K562 (cell line): Measurements from ENCODE around the gene NRDE2. TPM values are rescaled to one million over a fixed set of nuclear protein-coding genes. Genes with fewer than 3 reads are reported as not detected.

Source experiments
- ATAC-seq: fragments of 200-7000 bp; cut with Tn5 transposase; 3 replicates; pipeline ENCODE4 v1.9.1; 2020; ENCODE audit warnings: moderate library complexity
- BruUV-seq: library from RNA; stranded (reverse); fragments of 400-500 nt; replicated peaks from 2 replicates; lab custom pipeline; 2021; lab: Mats Ljungman, UMichigan
- CTCF ChIA-PET: fragments of 300-600 bp; formaldehyde crosslinking; extraction: SDS; loops from one replicate; lab custom pipeline; 2021; ENCODE audit warnings: low intra/inter-chr PET ratio; lab: Yijun Ruan, JAX
- POLR2A ChIA-PET: fragments of 300-600, 350-650 bp; sonication (Branson Sonifier 250); formaldehyde crosslinking; extraction: SDS; loops from one replicate; lab custom pipeline; 2021; ENCODE audit warnings: antibody characterized with exemption, inconsistent platforms; lab: Yijun Ruan, JAX
- DNase-seq, 4 experiments: peaks; one replicate each; pipeline versions ENCODE4 v3.0.0 to v3.0.0-alpha.2; 2011 to 2018; ENCODE audit warnings: low spot score in 3 of 4, mixed read lengths in 3 of 4; ENCODE audit errors: extremely low read depth in 1 of 4
- FAIRE-seq: peaks from 2 replicates; lab custom pipeline; 2011; peaks lifted over from hg19 to GRCh38; lab: Jason Lieb, UNC
- H2AFZ ChIP-seq: 2 replicates; pipeline ENCODE4 v1.6.0; 2011; ENCODE audit warnings: low read depth, low read length, control low read depth, inconsistent platforms
- H3K27ac ChIP-seq: fragments of 200-600 bp; 3 replicates; pipeline ENCODE4 v1.8.0; 2011; ENCODE audit warnings: low read depth, mild to moderate bottlenecking, control low read depth, inconsistent platforms, low read length, moderate library complexity, mixed read lengths; ENCODE audit errors: extremely low read depth
- H3K27me3 ChIP-seq, 2 experiments: fragments of 300-600 bp in 1 of 2; 2 replicates in 1 of 2; 3 replicates in 1 of 2; pipeline versions ENCODE4 v1.6.0 to v1.8.0; 2011; ENCODE audit warnings: inconsistent platforms in 2 of 2, low read length in 2 of 2, mild to moderate bottlenecking in 1 of 2, mixed read lengths in 1 of 2, moderate library complexity in 1 of 2; ENCODE audit not compliant: control insufficient read depth in 2 of 2, insufficient read depth in 2 of 2
- H3K36me3 ChIP-seq: fragments of 300-600 bp; 3 replicates; pipeline ENCODE4 v1.8.0; 2011; ENCODE audit warnings: mild to moderate bottlenecking, low read length, inconsistent platforms; ENCODE audit not compliant: control insufficient read depth, insufficient read depth
- H3K4me1 ChIP-seq, 2 experiments: fragments of 200-600 bp in 1 of 2; replicated peaks in 1 of 2; 2 replicates in 1 of 2; 3 replicates in 1 of 2; pipeline versions ENCODE4 v1.5.1 to v1.8.0; 2011; ENCODE audit warnings: inconsistent platforms in 2 of 2, low read length in 2 of 2, mild to moderate bottlenecking in 1 of 2, mixed read lengths in 1 of 2, moderate library complexity in 1 of 2; ENCODE audit not compliant: control insufficient read depth in 2 of 2, insufficient read depth in 2 of 2
- H3K4me2 ChIP-seq: 2 replicates; pipeline ENCODE4 v1.6.1; 2011; ENCODE audit warnings: low read length, control low read depth, inconsistent platforms, mixed read lengths; ENCODE audit not compliant: insufficient read depth
- H3K4me3 ChIP-seq: fragments of 200-600 bp; sonication (generic), shearing (Covaris generic); 2 replicates; pipeline ENCODE4 v1.5.1; 2016; ENCODE audit warnings: control low read depth, inconsistent platforms
- H3K79me2 ChIP-seq: fragments of 200-600 bp; 3 replicates; pipeline ENCODE4 v1.8.0; 2011; ENCODE audit warnings: low read length, inconsistent platforms; ENCODE audit not compliant: control insufficient read depth, insufficient read depth
- H3K9ac ChIP-seq, 2 experiments: 2 replicates each; pipeline versions ENCODE4 v1.6.0 to v1.6.1; 2011; ENCODE audit warnings: low read depth in 2 of 2, low read length in 2 of 2, control low read depth in 1 of 2, inconsistent platforms in 1 of 2, mild to moderate bottlenecking in 1 of 2, mixed read lengths in 1 of 2; ENCODE audit not compliant: insufficient read depth in 1 of 2
- H3K9me1 ChIP-seq: one replicate; pipeline ENCODE4 v1.6.0; 2011; ENCODE audit warnings: inconsistent platforms, mild to moderate bottlenecking, low read length, moderate library complexity; ENCODE audit not compliant: control insufficient read depth, insufficient read depth
- H3K9me3 ChIP-seq: replicated peaks from 2 replicates; pipeline ENCODE4 v1.5.1; 2011; ENCODE audit warnings: low read depth, low read length, inconsistent platforms; ENCODE audit not compliant: control insufficient read depth, insufficient read depth
- H4K20me1 ChIP-seq: replicated peaks from 2 replicates; pipeline ENCODE4 v1.6.1; 2011; ENCODE audit warnings: low read length, inconsistent platforms, mixed read lengths; ENCODE audit not compliant: control insufficient read depth, insufficient read depth
- COPS2 ChIP-seq: fragments of 450-650 bp; conservative IDR thresholded peaks from 2 replicates; pipeline ENCODE4 v1.6.1; 2016; ENCODE audit warnings: mild to moderate bottlenecking, moderate library complexity
- ESRRA ChIP-seq: fragments of 450-650 bp; IDR thresholded peaks from 2 replicates; pipeline ENCODE4 v1.6.1; 2014; ENCODE audit warnings: low read depth, mild to moderate bottlenecking, moderate library complexity, borderline replicate concordance
- ETV6 ChIP-seq, 3 experiments: fragments of 150-350 bp in 1 of 3; sonication (generic) in 1 of 3; formaldehyde crosslinking in 1 of 3; IDR thresholded peaks; 2 replicates each; pipeline versions ENCODE4 v1.6.1 to v1.8.0; 2014 to 2022; ENCODE audit warnings: borderline replicate concordance in 2 of 3, low read depth in 2 of 3, antibody characterized with exemption in 1 of 3, low read length in 1 of 3, mild to moderate bottlenecking in 1 of 3, missing genetic modification reagents in 1 of 3
- GATAD2A ChIP-seq: fragments of 450-650 bp; IDR thresholded peaks from 2 replicates; pipeline ENCODE4 v1.6.1; 2017
- MECOM ChIP-seq: fragments of 250-450 bp; sonication (Bioruptor Pico); IDR thresholded peaks from 2 replicates; pipeline ENCODE4 v1.8.0; 2022; ENCODE audit warnings: inconsistent platforms
- MEF2A ChIP-seq: IDR thresholded peaks from 2 replicates; pipeline ENCODE4 v1.6.1; 2011; ENCODE audit warnings: low read depth, mild to moderate bottlenecking, low read length, moderate library complexity; ENCODE audit not compliant: control insufficient read depth
- POLR2AphosphoS2 ChIP-seq: IDR thresholded peaks from 2 replicates; pipeline ENCODE4 v1.6.1; 2012; ENCODE audit warnings: low read length, improper control_type of control experiment
- POLR2G ChIP-seq: fragments of 200-400 bp; formaldehyde crosslinking; IDR thresholded peaks from 2 replicates; pipeline ENCODE4 v1.6.1; 2017; ENCODE audit warnings: low read depth, mild to moderate bottlenecking, antibody characterized with exemption, low read length, moderate library complexity
- RBM17 ChIP-seq: fragments of 200-400 bp; formaldehyde crosslinking; IDR thresholded peaks from 2 replicates; pipeline ENCODE4 v1.6.1; 2017; ENCODE audit warnings: low read depth, mild to moderate bottlenecking, low read length, borderline replicate concordance
- RBM34 ChIP-seq: fragments of 200-400 bp; formaldehyde crosslinking; IDR thresholded peaks from 2 replicates; pipeline ENCODE4 v1.6.1; 2018; ENCODE audit warnings: low read length, borderline replicate concordance; ENCODE audit not compliant: insufficient read depth
- XRCC3 ChIP-seq: fragments of 450-650 bp; IDR thresholded peaks from 2 replicates; pipeline ENCODE4 v1.6.1; 2017; ENCODE audit warnings: mild to moderate bottlenecking, moderate library complexity
- ZKSCAN1 ChIP-seq: fragments of 150-350 bp; IDR thresholded peaks from 2 replicates; pipeline ENCODE4 v1.6.1; 2016; ENCODE audit warnings: low read depth, low read length
- ZNF174 ChIP-seq: fragments of 250-450 bp; sonication (Bioruptor Pico); IDR thresholded peaks from 2 replicates; pipeline ENCODE4 v1.4.0; 2020; ENCODE audit warnings: mild to moderate bottlenecking
- ZNF668 ChIP-seq: fragments of 250-450 bp; sonication (Bioruptor Pico); IDR thresholded peaks from 2 replicates; pipeline ENCODE4 v1.8.0; 2022; ENCODE audit warnings: mild to moderate bottlenecking, inconsistent platforms
- ZNF696 ChIP-seq: fragments of 250-450 bp; sonication (Bioruptor Pico); conservative IDR thresholded peaks from 2 replicates; pipeline ENCODE4 v1.4.0; 2020; ENCODE audit warnings: mild to moderate bottlenecking, moderate library complexity
- WGBS: fragments of 100-300 bp; shearing (Covaris generic); methylation state at CpG from one replicate; pipeline ENCODE4 v1.1.6; 2016; ENCODE audit warnings: low coverage, mixed read lengths; ENCODE audit not compliant: insufficient coverage; ENCODE audit errors: missing lambda C conversion rate; 5-methylcytosine and 5-hydroxymethylcytosine counted together
- in situ Hi-C: fragments of 300-500 bp; cut with MboI; formaldehyde crosslinking; loops from 4 replicates; pipeline ENCODE4 v1.15.0; 2018; ENCODE audit warnings: inconsistent platforms, mixed read lengths
- intact Hi-C: fragments of 100-400 bp; cut with micrococcal nuclease; formaldehyde crosslinking; loops from 2 replicates; pipeline ENCODE4 v1.14.2; 2022
- polyA plus RNA-seq, 8 experiments: library from polyadenylated mRNA; depleted of rRNA in 4 of 8; stranded (reverse) in 5 of 8; unstranded in 3 of 8; fragments of >200 nt; fragmentation: Nextera tagmentation in 2 of 8; fragmentation: Illumina TruSeq in 1 of 8; extraction: Ambion mirVana in 2 of 8; extraction: Trizol in 1 of 8; gene quantifications; 2 replicates each; pipeline versions ENCODE4 v1.2.1 to v1.2.3, GENCODE V29; 2011 to 2014; ENCODE audit warnings: inconsistent platforms in 1 of 8, missing spikeins in 1 of 8
- total RNA-seq, 7 experiments: library from RNA; depleted of rRNA in 6 of 7; stranded (reverse); fragments of >200 nt in 6 of 7; fragmentation: Illumina TruSeq in 2 of 7; extraction: Trizol in 2 of 7; gene quantifications; 2 replicates each; pipeline versions ENCODE4 v1.2.1 to v1.2.3, GENCODE V29; 2011 to 2021; ENCODE audit warnings: low replicate concordance in 1 of 7
- TF ChIP-seq, protein P1 (sequence below): fragments of 250-450 bp; sonication (Bioruptor Pico); IDR thresholded peaks from 2 replicates; pipeline ENCODE4 v1.6.1; 2021; ENCODE audit warnings: mild to moderate bottlenecking
- TF ChIP-seq, protein P2 (sequence below): sonication (generic); formaldehyde crosslinking; IDR thresholded peaks from 2 replicates; pipeline ENCODE4 v1.8.0; 2023; ENCODE audit warnings: mild to moderate bottlenecking, missing genetic modification reagents
- TF ChIP-seq, protein P3 (sequence below): fragments of 450-650 bp; IDR thresholded peaks from 2 replicates; pipeline ENCODE4 v1.6.1; 2016; ENCODE audit warnings: low read depth, mild to moderate bottlenecking, moderate library complexity

NRDE2 gene
- total and polyA plus RNA-seq, 9 of the 15 experiments (the other 6 are each of a cell fraction or from before 2014, with no cell fraction given) = 3.3 to 15.0 (median 8.4) TPM

DNA sequence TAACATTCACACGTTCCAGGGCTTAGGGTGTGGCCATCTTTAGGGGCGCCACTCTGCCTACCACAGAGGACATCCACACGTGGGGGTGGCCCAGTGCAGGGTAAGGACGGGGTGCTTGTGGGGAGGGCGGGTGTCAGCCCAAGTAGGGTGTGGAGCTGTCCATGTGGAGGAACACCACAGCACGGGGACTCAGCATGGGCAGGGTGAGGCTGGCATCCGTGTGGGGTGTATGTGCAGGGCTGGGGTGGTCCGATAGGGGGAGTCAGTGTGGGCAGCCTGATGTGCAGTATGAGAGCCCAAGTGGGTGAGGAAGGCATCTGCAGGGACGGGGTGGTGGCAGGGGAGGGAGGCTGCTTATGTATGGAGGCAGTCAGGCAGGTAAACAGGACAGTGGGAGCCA lies 57.7 kb downstream of the NRDE2 start:
- FAIRE-seq (no peak), ATAC-seq (peak; percentile 52), DNase-seq (no peak)
- Histone ChIP-seq H2AFZ (no peak overlapping the region), H3K4me1 (peaks cover 0 to 4% of the 10 kb centered on the region in 2 experiments; a peak in 2 of 5 replicates), H3K27me3 (no peaks in the 10 kb centered on the region), H3K9me1 (no peaks in the 10 kb centered on the region), H3K36me3 (peaks cover 50% of the 10 kb centered on the region), H3K9ac (peak overlapping the region in 1 of 2 experiments; percentile 26; a peak in 1 of 4 replicates), H4K20me1 (no peaks in the 10 kb centered on the region), H3K79me2 (no peaks in the 10 kb centered on the region), H3K4me3 (no peak overlapping the region), H3K9me3 (no peaks in the 10 kb centered on the region), H3K4me2 (no peak overlapping the region), H3K27ac (no peak overlapping the region)
- 80% methylated on average over 2 of the region's 9 CpGs for WGBS
- intact Hi-C loops = no loop called here
- POLR2A ChIA-PET = no interaction called here
- BruUV-seq = no TSS peak
- CTCF ChIA-PET = no interaction called here
- in situ Hi-C loops = no loop called here
- TF ChIP-seq XRCC3 = no peak
- TF ChIP-seq GATAD2A = no peak
- TF ChIP-seq RBM34 = no peak
- no peak for TF ChIP-seq MEF2A
- no peak for TF ChIP-seq ETV6 (IDR thresholded peaks at IDR 0.05; ENCODE audit: borderline replicate concordance in 1 of 2, low read depth in 2 of 2, low read length in 1 of 2)
- no peak for TF ChIP-seq ETV6 (CRISPR knock-in tag; IDR thresholded peaks at IDR 0.05; ENCODE audit: borderline replicate concordance)
- TF ChIP-seq ZKSCAN1 = no peak
- TF ChIP-seq, protein P1, sequence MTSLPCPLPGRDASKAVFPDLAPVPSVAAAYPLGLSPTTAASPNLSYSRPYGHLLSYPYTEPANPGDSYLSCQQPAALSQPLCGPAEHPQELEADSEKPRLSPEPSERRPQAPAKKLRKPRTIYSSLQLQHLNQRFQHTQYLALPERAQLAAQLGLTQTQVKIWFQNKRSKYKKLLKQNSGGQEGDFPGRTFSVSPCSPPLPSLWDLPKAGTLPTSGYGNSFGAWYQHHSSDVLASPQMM = no peak
- TF ChIP-seq MECOM (CRISPR knock-in tag) = no peak
- TF ChIP-seq, protein P2, sequence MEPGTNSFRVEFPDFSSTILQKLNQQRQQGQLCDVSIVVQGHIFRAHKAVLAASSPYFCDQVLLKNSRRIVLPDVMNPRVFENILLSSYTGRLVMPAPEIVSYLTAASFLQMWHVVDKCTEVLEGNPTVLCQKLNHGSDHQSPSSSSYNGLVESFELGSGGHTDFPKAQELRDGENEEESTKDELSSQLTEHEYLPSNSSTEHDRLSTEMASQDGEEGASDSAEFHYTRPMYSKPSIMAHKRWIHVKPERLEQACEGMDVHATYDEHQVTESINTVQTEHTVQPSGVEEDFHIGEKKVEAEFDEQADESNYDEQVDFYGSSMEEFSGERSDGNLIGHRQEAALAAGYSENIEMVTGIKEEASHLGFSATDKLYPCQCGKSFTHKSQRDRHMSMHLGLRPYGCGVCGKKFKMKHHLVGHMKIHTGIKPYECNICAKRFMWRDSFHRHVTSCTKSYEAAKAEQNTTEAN (CRISPR knock-in tag) = no peak
- TF ChIP-seq ZNF696 (CRISPR knock-in tag) = no peak
- peak; percentile 72; the same call in 1 of the 2 replicates for TF ChIP-seq POLR2AphosphoS2
- TF ChIP-seq COPS2 = no peak
- TF ChIP-seq, protein P3, sequence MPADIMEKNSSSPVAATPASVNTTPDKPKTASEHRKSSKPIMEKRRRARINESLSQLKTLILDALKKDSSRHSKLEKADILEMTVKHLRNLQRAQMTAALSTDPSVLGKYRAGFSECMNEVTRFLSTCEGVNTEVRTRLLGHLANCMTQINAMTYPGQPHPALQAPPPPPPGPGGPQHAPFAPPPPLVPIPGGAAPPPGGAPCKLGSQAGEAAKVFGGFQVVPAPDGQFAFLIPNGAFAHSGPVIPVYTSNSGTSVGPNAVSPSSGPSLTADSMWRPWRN = no peak
- peak; percentile 52 for TF ChIP-seq POLR2G
- TF ChIP-seq RBM17 = no peak
- no peak for TF ChIP-seq ZNF174 (CRISPR knock-in tag)
- no peak for TF ChIP-seq ESRRA
- no peak for TF ChIP-seq ZNF668
